GM12872 (cell line): ENCODE results near the gene FXYD5.

Experiments
- TF ChIP-seq, protein P1 (sequence below): IDR thresholded peaks from 3 replicates; pipeline ENCODE4 v1.5.1; 2011; ENCODE audit warnings: low read depth, mild to moderate bottlenecking, low read length, moderate library complexity; ENCODE audit not compliant: insufficient read depth

The FXYD5 gene

GRCh38 chr19:35127871-35128270 is 26.7 kb upstream of the FXYD5 start:
- TF ChIP-seq, protein P1, sequence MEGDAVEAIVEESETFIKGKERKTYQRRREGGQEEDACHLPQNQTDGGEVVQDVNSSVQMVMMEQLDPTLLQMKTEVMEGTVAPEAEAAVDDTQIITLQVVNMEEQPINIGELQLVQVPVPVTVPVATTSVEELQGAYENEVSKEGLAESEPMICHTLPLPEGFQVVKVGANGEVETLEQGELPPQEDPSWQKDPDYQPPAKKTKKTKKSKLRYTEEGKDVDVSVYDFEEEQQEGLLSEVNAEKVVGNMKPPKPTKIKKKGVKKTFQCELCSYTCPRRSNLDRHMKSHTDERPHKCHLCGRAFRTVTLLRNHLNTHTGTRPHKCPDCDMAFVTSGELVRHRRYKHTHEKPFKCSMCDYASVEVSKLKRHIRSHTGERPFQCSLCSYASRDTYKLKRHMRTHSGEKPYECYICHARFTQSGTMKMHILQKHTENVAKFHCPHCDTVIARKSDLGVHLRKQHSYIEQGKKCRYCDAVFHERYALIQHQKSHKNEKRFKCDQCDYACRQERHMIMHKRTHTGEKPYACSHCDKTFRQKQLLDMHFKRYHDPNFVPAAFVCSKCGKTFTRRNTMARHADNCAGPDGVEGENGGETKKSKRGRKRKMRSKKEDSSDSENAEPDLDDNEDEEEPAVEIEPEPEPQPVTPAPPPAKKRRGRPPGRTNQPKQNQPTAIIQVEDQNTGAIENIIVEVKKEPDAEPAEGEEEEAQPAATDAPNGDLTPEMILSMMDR = no peak

GRCh38 chr19:35128398-35129057 is 26.0 kb upstream of the FXYD5 start:
- TF ChIP-seq, protein P1 = no peak

DNA sequence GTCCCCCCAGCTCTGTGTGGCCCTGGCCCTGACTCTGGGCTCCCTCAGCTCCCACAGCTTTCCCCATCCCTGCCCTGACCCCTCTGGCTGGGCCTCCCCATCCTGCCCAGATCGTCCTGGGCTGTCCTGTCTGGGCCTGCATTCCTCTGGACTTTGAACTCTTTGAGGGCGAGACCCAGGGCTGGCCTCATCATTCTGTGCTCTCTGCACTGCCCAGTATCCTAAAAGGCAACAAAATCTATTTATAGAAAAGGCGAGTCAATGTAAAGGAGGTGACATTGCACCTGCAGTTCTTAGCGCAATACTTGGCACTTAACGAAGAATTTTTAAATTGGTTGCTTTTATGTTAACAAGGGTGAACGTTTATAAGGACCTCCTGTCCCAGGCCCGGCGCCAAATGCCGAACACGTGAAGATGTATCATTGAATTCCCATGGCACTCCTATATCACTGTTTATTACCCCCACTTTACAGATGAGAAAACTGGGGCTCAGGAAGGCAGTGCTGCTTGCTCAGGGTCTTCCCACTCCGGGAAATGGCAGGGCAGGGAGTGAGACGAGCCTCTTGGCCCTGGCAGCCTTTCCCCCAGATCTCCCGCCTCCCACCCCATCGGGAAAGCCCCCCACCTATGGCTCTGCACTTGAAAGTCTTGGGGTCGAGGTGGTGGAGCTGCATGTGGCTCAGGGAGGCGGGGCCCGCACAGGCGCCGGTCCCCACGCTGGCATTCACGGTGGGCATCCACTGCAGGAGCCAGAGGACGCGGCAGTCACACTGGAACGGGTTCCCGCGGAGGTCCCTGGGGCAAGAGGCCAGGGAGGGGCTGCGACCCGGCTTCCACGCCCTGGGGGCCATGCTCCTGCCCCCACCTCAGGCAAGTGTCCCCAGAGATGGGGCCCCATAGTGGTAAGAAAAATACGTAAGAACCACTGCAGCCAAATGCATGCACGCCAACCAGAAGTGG is 23.5 kb upstream of the FXYD5 start:
- TF ChIP-seq, protein P1 = no peak

DNA sequence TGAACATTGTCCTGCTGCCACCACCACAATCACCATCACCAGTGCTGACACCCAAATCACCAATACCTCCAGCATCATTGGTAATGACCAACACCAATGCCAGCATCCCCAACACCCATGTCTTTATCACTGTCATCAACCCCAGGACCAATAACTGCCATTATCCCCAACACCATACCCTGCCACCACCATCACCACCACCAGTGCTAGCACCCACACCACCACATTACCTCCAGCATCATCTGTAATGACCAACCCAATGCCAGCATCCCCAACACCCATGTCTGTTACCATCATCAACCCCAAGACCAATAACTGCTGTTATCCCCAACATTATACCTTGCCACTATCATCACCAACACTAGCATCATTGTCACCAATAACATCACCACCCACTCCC is 22.3 kb upstream of the FXYD5 start:
- TF ChIP-seq, protein P1 = no peak

DNA sequence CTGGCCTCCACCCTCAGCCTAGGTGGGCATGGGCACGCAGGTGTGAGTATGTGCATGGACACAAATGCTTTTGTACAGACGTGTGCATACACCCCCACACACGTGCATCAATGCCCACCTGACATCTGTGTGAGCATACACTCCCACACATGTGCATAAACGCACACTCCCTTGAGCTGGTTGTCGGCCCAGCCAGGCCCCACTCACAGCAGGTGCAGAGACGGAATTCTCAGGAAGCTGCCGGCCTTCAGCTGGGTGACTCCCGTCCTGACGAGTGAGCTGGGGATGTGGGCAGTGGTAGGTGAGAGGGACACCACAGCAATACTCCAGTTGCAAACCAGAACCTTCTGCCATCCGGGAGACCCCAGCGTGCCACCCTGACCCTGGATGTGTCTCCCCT is 20.7 kb upstream of the FXYD5 start:
- TF ChIP-seq, protein P1 = no peak

DNA sequence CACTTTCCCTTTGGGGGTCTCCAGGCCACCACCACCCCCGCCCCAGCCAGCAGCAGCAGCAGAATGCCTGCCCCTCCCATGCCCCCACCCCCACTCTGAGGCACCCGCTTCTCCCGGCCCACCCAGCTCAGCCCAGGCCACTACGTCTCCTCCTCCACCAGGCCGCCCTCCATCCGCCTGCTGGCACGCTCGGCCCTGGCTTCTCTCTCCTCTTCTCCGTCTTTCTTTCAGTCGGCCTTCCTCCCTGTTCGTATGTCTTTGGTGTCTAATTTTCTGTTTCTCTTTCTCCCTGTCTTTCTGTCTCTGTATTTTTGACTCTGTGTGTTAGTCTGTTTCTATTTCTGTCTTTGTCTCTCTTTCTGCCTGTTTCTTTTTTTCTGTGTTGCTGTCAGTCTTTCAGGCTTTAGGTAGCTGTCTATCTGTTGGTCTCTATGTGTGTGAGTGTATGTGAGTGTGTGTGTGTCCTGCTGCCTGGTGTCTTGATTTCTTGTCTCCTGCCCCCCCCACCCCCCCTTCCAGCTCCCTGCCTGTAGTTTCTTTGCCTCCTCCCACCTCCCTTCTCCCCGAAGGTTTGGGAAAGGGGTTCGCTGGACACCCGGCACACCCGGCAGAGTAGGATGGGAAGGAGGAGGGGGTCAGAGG is 19.8 kb upstream of the FXYD5 start, which contains the start of gene LGI4:
Gene LGI4 (minus strand): TSS at position 459 of the 642 bp plus-strand sequence. CDS start 379 bp downstream, at position 80.
- TF ChIP-seq, protein P1 = no peak

GRCh38 chr19:35135389-35135909 is 19.1 kb upstream of the FXYD5 start:
- TF ChIP-seq, protein P1 = peak; percentile 90
